Esophagus muscularis mucosa (tissue), 4 donors: ENCODE results near the gene PCDH10. TPM values are rescaled to one million over a fixed set of nuclear protein-coding genes. Genes with fewer than 3 reads are reported as not detected.

Experiments
- DNase-seq: peaks from one replicate; pipeline ENCODE4 v3.0.0-alpha.2; 2017; ENCODE audit errors: extremely low spot score
- H3K27ac ChIP-seq, 4 donors: fragments of 200-600 bp; sonication (generic); replicated peaks in 1 of 4; 1 replicate in 3 of 4; 2 replicates in 1 of 4; pipeline ENCODE4 v1.5.1; 2016 to 2019; ENCODE audit warnings: mild to moderate bottlenecking in 1 of 4
- H3K27me3 ChIP-seq, 4 donors: fragments of 200-600 bp; sonication (generic); one replicate each; pipeline versions ENCODE4 v1.5.1 to v1.6.0; 2016 to 2019
- H3K36me3 ChIP-seq, 4 donors: fragments of 200-600 bp; sonication (generic); one replicate each; pipeline ENCODE4 v1.5.1; 2016 to 2019
- H3K4me1 ChIP-seq, 4 donors: fragments of 200-600 bp; sonication (generic); one replicate each; pipeline ENCODE4 v1.5.1; 2016 to 2019
- H3K4me3 ChIP-seq, 4 donors: fragments of 200-600 bp; sonication (generic); 1 replicate in 2 of 4; 2 replicates in 2 of 4; pipeline ENCODE4 v1.5.1; 2016 to 2019; ENCODE audit warnings: mild to moderate bottlenecking in 4 of 4, moderate library complexity in 1 of 4
- H3K9me3 ChIP-seq, 4 donors: fragments of 200-600 bp; sonication (generic); 1 replicate in 3 of 4; 2 replicates in 1 of 4; pipeline ENCODE4 v1.5.1; 2016 to 2019
- EP300 ChIP-seq: sonication (generic); formaldehyde crosslinking; IDR thresholded peaks from one replicate; pipeline ENCODE4 v1.6.1; 2017; ENCODE audit warnings: antibody characterized with exemption
- POLR2A ChIP-seq: fragments of 450-650 bp; IDR thresholded peaks from one replicate; pipeline ENCODE4 v1.6.1; 2017; ENCODE audit warnings: antibody characterized with exemption, moderate library complexity, mild to moderate bottlenecking, low read depth
- POLR2AphosphoS5 ChIP-seq, 2 donors: sonication (generic); formaldehyde crosslinking; IDR thresholded peaks; one replicate each; pipeline ENCODE4 v1.6.1; 2017; ENCODE audit warnings: antibody characterized with exemption in 2 of 2
- WGBS: methylation state at CpG from one replicate; pipeline ENCODE4 v1.1.5; 2018; 5-methylcytosine and 5-hydroxymethylcytosine counted together
- intact Hi-C: fragments of 100-400 bp; cut with DNase I; formaldehyde crosslinking; loops from one replicate; pipeline ENCODE4 v1.15.1; 2023
- total RNA-seq, 4 donors: library from RNA; depleted of rRNA; stranded (reverse); fragments of >200 nt; gene quantifications; one replicate each; pipeline versions ENCODE4 v1.1.0 to v1.2.1, GENCODE V29; 2016
- TF ChIP-seq, protein P1 (sequence below), 3 experiments: fragments of 200-600 bp in 2 of 3; fragments of 450-650 bp in 1 of 3; sonication (generic) in 2 of 3; IDR thresholded peaks; one replicate each; pipeline ENCODE4 v1.5.1; 2017 to 2019; ENCODE audit warnings: antibody characterized with exemption in 3 of 3, mild to moderate bottlenecking in 2 of 3, moderate library complexity in 1 of 3

The PCDH10 gene
- total RNA-seq, 4 donors from 2014 or later, result 0.42 to 0.71 (median 0.62) TPM

GRCh38 chr4:133124746-133125145, 24.3 kb upstream of the PCDH10 start:
- 92% methylated on average over 1 of the region's 1 CpG for WGBS
- intact Hi-C loops, result no loop called here
- DNase-seq, result no peak
- no peak overlapping the region for H3K4me3 ChIP-seq
- no peaks in the 10 kb centered on the region for H3K27me3 ChIP-seq
- H3K36me3 ChIP-seq, result no peaks in the 10 kb centered on the region
- H3K9me3 ChIP-seq, result no peaks in the 10 kb centered on the region
- H3K27ac ChIP-seq, result no peak overlapping the region
- TF ChIP-seq POLR2A (no peak), POLR2AphosphoS5 (IDR thresholded peaks at IDR 0.05) (no peak), EP300 (no peak)
- TF ChIP-seq, protein P1, sequence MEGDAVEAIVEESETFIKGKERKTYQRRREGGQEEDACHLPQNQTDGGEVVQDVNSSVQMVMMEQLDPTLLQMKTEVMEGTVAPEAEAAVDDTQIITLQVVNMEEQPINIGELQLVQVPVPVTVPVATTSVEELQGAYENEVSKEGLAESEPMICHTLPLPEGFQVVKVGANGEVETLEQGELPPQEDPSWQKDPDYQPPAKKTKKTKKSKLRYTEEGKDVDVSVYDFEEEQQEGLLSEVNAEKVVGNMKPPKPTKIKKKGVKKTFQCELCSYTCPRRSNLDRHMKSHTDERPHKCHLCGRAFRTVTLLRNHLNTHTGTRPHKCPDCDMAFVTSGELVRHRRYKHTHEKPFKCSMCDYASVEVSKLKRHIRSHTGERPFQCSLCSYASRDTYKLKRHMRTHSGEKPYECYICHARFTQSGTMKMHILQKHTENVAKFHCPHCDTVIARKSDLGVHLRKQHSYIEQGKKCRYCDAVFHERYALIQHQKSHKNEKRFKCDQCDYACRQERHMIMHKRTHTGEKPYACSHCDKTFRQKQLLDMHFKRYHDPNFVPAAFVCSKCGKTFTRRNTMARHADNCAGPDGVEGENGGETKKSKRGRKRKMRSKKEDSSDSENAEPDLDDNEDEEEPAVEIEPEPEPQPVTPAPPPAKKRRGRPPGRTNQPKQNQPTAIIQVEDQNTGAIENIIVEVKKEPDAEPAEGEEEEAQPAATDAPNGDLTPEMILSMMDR (IDR thresholded peaks at IDR 0.05), result no peak
- H3K4me1 ChIP-seq, result no peaks in the 10 kb centered on the region

- Histone ChIP-seq H3K27ac (no peak overlapping the region), H3K4me1 (no peaks in the 10 kb centered on the region), H3K36me3 (no peaks in the 10 kb centered on the region), H3K27me3 (no peaks in the 10 kb centered on the region), H3K4me3 (no peak overlapping the region), H3K9me3 (no peaks in the 10 kb centered on the region)
- TF ChIP-seq POLR2AphosphoS5 (IDR thresholded peaks at IDR 0.05) (no peak), POLR2A (no peak), EP300 (no peak)
- TF ChIP-seq, protein P1 (IDR thresholded peaks at IDR 0.05), result no peak
- intact Hi-C loops, result no loop called here
- no peak for DNase-seq
- 63% methylated on average over 3 of the region's 3 CpGs for WGBS
Observed at GRCh38 chr4:133127500-133127899, 21.6 kb upstream of the PCDH10 start.

DNA sequence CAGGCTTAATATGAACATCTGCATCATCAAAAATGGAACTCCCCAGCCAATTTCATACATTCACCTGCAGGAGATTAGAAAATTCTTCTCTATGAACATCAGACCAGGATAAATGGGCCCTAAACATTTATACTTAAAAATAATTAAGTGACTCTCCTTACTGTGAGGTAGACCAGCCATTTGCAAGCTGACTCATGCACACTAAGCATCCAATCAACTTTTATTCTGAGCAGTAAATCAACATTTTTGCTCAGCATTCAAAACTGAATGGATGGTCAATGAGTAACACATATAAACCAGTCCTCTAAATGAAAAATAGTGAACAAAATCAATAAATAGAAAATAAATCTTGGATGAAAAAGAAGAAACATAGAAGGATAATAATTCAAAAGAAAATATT, 19.9 kb upstream of the PCDH10 start:
- TF ChIP-seq, protein P1 (IDR thresholded peaks at IDR 0.05), result no peak
- TF ChIP-seq POLR2AphosphoS5 (IDR thresholded peaks at IDR 0.05), result no peak
- no peak for TF ChIP-seq POLR2A
- TF ChIP-seq EP300, result no peak
- Histone ChIP-seq H3K27ac (no peak overlapping the region), H3K36me3 (no peaks in the 10 kb centered on the region), H3K4me1 (no peaks in the 10 kb centered on the region), H3K9me3 (no peaks in the 10 kb centered on the region), H3K4me3 (no peak overlapping the region), H3K27me3 (no peaks in the 10 kb centered on the region)
- no peak for DNase-seq
- intact Hi-C loops, result no loop called here

GRCh38 chr4:133130171-133130570, 18.9 kb upstream of the PCDH10 start:
- H3K9me3 ChIP-seq, result no peaks in the 10 kb centered on the region
- H3K36me3 ChIP-seq, result no peaks in the 10 kb centered on the region
- WGBS, result 81% methylated on average over 2 of the region's 2 CpGs
- intact Hi-C loops, result no loop called here
- no peak overlapping the region for H3K4me3 ChIP-seq
- H3K27ac ChIP-seq, result no peak overlapping the region
- H3K4me1 ChIP-seq, result no peaks in the 10 kb centered on the region
- TF ChIP-seq, protein P1 (IDR thresholded peaks at IDR 0.05), result no peak
- no peak for TF ChIP-seq POLR2AphosphoS5 (IDR thresholded peaks at IDR 0.05)
- TF ChIP-seq EP300, result no peak
- DNase-seq, result no peak
- H3K27me3 ChIP-seq, result no peaks in the 10 kb centered on the region

DNA sequence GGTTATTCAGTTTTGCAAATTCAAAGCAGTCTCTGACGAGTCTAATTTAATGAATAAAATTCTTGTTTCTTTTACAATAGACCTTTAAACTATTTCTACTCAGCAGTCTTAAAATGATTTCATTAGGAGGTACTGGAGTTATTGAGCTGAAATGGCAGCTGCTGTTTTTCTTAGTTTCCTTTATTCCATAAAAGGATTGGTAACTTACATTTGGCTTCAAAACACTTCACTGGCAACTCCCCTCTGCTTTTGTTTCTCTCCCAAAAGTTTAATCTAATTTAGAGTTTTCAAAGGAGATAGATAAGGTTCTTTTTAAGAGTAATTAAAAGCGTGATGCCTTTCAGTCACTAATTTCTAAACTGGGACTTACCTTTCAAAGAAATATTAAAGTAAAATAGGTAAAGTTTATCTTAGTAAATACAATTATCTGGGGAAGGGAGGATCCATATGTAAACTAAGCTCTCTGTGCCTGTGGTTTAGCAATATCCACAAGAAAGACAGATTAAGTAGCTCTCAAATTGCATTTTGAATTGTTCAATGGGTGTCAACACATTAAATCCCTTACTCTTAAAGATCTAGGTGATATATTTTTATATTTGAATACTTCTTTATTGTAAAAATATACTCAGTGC, 17.1 kb upstream of the PCDH10 start:
- intact Hi-C loops, result no loop called here
- H3K4me1 ChIP-seq, result no peaks in the 10 kb centered on the region
- no peaks in the 10 kb centered on the region for H3K36me3 ChIP-seq
- no peak overlapping the region for H3K27ac ChIP-seq
- H3K4me3 ChIP-seq, result no peak overlapping the region
- DNase-seq, result no peak
- WGBS, result 70% methylated on average over 2 of the region's 2 CpGs
- TF ChIP-seq EP300 (no peak), POLR2A (no peak), POLR2AphosphoS5 (IDR thresholded peaks at IDR 0.05) (no peak)
- TF ChIP-seq, protein P1 (IDR thresholded peaks at IDR 0.05), result no peak
- H3K9me3 ChIP-seq, result no peaks in the 10 kb centered on the region
- H3K27me3 ChIP-seq, result no peaks in the 10 kb centered on the region
